ENCODE measurements around the gene MPL.

Gene MPL

GRCh38 chr1:43327549-43328292 lies 9.9 kb upstream of the MPL start:
- Histone ChIP-seq H3K9ac (ENCODE audit: insufficient read length) (no peak overlapping the region), H3K4me3 (no peak overlapping the region), H3K36me3 (ENCODE audit: insufficient read depth, low read length) (no peaks in the 10 kb centered on the region), H3K9me3 (ENCODE audit: low read depth, low read length) (no peaks in the 10 kb centered on the region), H3K27ac (no peak overlapping the region)
- no peak for TF ChIP-seq POLR2AphosphoS5 (IDR thresholded peaks at IDR 0.05; ENCODE audit: borderline replicate concordance, low read depth, low read length)
- TF ChIP-seq EZH2 (IDR thresholded peaks at IDR 0.05) = no peak
- no peak for TF ChIP-seq FOXP2 (optimal IDR thresholded peaks at IDR 0.05; ENCODE audit: control extremely low read depth, extremely low read length, insufficient read depth)
- no peak for DNase-seq (ENCODE audit: low read depth, low spot score)

GRCh38 chr1:43329995-43330751 lies 7.4 kb upstream of the MPL start:
- no peak overlapping the region for H3K9ac ChIP-seq (ENCODE audit: insufficient read length)
- no peak overlapping the region for H3K27ac ChIP-seq
- H3K36me3 ChIP-seq (ENCODE audit: insufficient read depth, low read length) = no peaks in the 10 kb centered on the region
- no peak overlapping the region for H3K4me3 ChIP-seq
- no peaks in the 10 kb centered on the region for H3K9me3 ChIP-seq (ENCODE audit: low read depth, low read length)
- no peak for DNase-seq (ENCODE audit: low read depth, low spot score)
- TF ChIP-seq POLR2AphosphoS5 (IDR thresholded peaks at IDR 0.05; ENCODE audit: borderline replicate concordance, low read depth, low read length) (no peak), FOXP2 (optimal IDR thresholded peaks at IDR 0.05; ENCODE audit: control extremely low read depth, extremely low read length, insufficient read depth) (no peak), EZH2 (IDR thresholded peaks at IDR 0.05) (no peak)

DNA sequence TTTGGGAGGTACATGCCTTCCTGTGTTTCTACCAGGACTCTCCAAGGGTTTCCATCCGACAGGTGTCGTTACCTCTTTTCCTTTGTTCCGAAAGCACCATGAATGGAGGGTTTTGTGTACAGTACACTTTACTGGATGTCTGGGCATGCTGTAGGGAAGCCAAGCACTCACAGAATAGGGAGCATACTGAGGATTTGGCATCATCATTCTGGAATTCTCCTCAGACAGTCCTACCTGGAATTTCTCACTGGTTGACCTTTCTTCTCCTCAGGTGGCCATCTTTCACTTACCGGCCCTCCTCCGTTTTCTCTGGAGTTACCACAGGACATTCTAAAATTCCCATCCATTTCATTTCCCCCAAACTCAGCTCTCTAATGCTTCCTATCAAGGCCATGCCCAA lies 5.9 kb upstream of the MPL start:
- Histone ChIP-seq H3K36me3 (ENCODE audit: insufficient read depth, low read length) (no peaks in the 10 kb centered on the region), H3K4me3 (no peak overlapping the region), H3K9me3 (ENCODE audit: low read depth, low read length) (no peaks in the 10 kb centered on the region), H3K27ac (no peak overlapping the region), H3K9ac (ENCODE audit: insufficient read length) (no peak overlapping the region)
- TF ChIP-seq FOXP2 (optimal IDR thresholded peaks at IDR 0.05; ENCODE audit: control extremely low read depth, extremely low read length, insufficient read depth) (no peak), EZH2 (IDR thresholded peaks at IDR 0.05) (no peak), POLR2AphosphoS5 (IDR thresholded peaks at IDR 0.05; ENCODE audit: borderline replicate concordance, low read depth, low read length) (no peak)
- DNase-seq (ENCODE audit: low read depth, low spot score) = no peak

DNA sequence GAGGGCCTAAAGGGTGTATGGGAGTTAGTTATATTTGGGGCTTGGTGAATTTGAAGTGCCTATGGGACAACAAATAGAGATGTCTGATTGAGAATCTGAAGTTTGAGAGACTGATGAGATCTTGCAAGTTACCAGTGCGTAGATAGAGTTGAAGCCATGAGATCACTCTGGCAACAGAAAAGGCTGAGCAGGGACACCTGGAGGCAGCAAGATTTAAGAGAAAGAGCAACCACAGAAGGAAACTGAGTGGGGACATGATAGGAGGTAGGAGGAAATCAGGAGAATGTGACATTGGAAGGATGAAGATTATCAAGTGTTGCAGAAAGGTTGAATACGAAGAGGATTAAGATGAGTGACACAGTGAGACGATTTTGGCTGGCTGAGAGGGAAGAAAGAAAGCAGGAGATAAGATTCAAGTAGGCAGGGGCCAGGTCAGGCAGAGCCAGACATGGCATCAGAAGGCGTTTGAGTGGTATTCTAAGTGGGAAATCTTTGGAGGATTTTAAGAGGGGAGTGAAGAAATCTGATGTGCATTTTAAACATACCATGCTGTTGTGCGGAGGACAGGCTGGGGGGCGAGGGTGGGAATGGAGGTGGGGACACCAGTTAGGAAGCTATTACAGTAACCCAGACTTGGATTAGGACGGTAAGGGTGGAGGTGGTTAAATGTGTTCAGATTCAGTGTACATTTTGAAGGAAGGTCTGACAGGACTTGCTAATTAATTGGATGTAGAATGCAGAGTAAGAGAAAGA lies 3.0 kb upstream of the MPL start:
- H3K27ac ChIP-seq = no peak overlapping the region

DNA sequence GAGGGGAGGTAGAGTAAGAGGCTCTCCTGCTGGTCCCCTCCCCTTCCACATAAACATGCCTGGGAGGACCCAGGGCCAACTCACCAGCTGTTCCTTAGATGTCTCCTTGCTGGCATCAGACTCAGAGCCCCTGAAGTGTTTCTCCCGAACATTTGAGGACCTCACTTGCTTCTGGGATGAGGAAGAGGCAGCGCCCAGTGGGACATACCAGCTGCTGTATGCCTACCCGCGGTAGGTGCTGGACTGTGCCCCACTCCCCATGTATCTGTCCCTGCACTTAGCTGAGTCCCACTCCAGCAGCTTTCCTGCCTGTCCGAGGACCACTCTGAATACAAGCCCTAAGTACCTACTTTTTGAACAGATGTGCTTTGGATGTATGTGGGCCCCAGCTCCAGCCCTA lies 383 bp downstream of the MPL start:
- Histone ChIP-seq H3K36me3 (ENCODE audit: insufficient read depth, low read length) (no peaks in the 10 kb centered on the region), H3K4me3 (no peak overlapping the region), H3K27ac (no peak overlapping the region), H3K9ac (ENCODE audit: insufficient read length) (no peak overlapping the region), H3K9me3 (ENCODE audit: low read depth, low read length) (no peaks in the 10 kb centered on the region)
- no peak for DNase-seq (ENCODE audit: low read depth, low spot score)
- TF ChIP-seq EZH2 (IDR thresholded peaks at IDR 0.05) (no peak), FOXP2 (optimal IDR thresholded peaks at IDR 0.05; ENCODE audit: control extremely low read depth, extremely low read length, insufficient read depth) (no peak), POLR2AphosphoS5 (IDR thresholded peaks at IDR 0.05; ENCODE audit: borderline replicate concordance, low read depth, low read length) (no peak)

More for the DNA sequence above, 3.0 kb upstream of the MPL start:
- DNase-seq (ENCODE audit: low read depth, low spot score) = no peak
- TF ChIP-seq POLR2AphosphoS5 (IDR thresholded peaks at IDR 0.05; ENCODE audit: borderline replicate concordance, low read depth, low read length) (no peak), EZH2 (IDR thresholded peaks at IDR 0.05) (no peak), FOXP2 (optimal IDR thresholded peaks at IDR 0.05; ENCODE audit: control extremely low read depth, extremely low read length, insufficient read depth) (no peak)
- Histone ChIP-seq H3K9me3 (ENCODE audit: low read depth, low read length) (no peaks in the 10 kb centered on the region), H3K4me3 (no peak overlapping the region), H3K36me3 (ENCODE audit: insufficient read depth, low read length) (no peaks in the 10 kb centered on the region), H3K9ac (ENCODE audit: insufficient read length) (no peak overlapping the region)

DNA sequence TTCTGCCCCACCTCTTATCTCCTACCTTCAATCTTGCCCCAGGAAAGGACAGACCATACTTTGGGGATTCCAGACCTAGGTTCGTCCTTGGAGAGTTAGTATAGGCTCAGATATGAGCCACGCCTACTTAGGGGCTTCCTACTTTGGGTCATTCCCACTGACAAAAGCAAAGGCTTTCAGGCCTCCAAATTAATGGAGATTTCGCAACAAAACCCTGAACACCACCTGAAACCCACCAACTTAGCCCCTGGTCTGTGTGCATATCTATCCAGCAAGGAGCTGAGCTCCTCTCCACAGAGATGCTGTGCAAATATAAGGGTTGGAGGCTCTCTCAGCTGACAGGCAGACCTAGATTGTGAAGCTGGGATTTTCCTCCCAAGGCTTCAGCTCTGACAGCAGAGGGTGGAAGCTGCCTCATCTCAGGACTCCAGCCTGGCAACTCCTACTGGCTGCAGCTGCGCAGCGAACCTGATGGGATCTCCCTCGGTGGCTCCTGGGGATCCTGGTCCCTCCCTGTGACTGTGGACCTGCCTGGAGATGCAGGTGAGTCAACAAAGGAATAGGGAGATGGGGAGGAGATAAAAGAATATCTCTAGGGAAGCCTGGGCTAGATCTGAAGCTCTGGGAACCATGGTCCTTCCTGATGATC lies 2.1 kb downstream of the MPL start:
- Histone ChIP-seq H3K27ac (no peak overlapping the region), H3K4me3 (no peak overlapping the region), H3K9me3 (ENCODE audit: low read depth, low read length) (no peaks in the 10 kb centered on the region), H3K9ac (ENCODE audit: insufficient read length) (no peak overlapping the region), H3K36me3 (ENCODE audit: insufficient read depth, low read length) (no peaks in the 10 kb centered on the region)
- no peak for DNase-seq (ENCODE audit: low read depth, low spot score)
- no peak for TF ChIP-seq FOXP2 (optimal IDR thresholded peaks at IDR 0.05; ENCODE audit: control extremely low read depth, extremely low read length, insufficient read depth)
- TF ChIP-seq POLR2AphosphoS5 (IDR thresholded peaks at IDR 0.05; ENCODE audit: borderline replicate concordance, low read depth, low read length) = no peak
- TF ChIP-seq EZH2 (IDR thresholded peaks at IDR 0.05) = no peak

GRCh38 chr1:43340559-43340958 lies 2.9 kb downstream of the MPL start:
- TF ChIP-seq FOXP2 (optimal IDR thresholded peaks at IDR 0.05; ENCODE audit: control extremely low read depth, extremely low read length, insufficient read depth) (no peak), EZH2 (IDR thresholded peaks at IDR 0.05) (no peak), POLR2AphosphoS5 (IDR thresholded peaks at IDR 0.05; ENCODE audit: borderline replicate concordance, low read depth, low read length) (no peak)
- no peaks in the 10 kb centered on the region for H3K36me3 ChIP-seq (ENCODE audit: insufficient read depth, low read length)

More at GRCh38 chr1:43340559-43340958, 2.9 kb downstream of the MPL start:
- DNase-seq (ENCODE audit: low read depth, low spot score) = no peak
- H3K9ac ChIP-seq (ENCODE audit: insufficient read length) = no peak overlapping the region
- H3K27ac ChIP-seq = no peak overlapping the region
- H3K9me3 ChIP-seq (ENCODE audit: low read depth, low read length) = no peaks in the 10 kb centered on the region
- no peak overlapping the region for H3K4me3 ChIP-seq

Measured in SK-N-MC (cell line).